Neural crest cell (in vitro differentiated cells): ENCODE results near the gene OPRL1. TPM values are rescaled to one million over a fixed set of nuclear protein-coding genes. Genes with fewer than 3 reads are reported as not detected.

Experiments used
- DNase-seq: peaks from one replicate; pipeline ENCODE4 v3.0.0; 2021; ENCODE audit warnings: low read depth, mixed read lengths, low spot score
- H3K27ac Mint-ChIP-seq: one replicate; pipeline ENCODE4 v1.8.0; 2021; ENCODE audit warnings: mild to moderate bottlenecking, mixed read lengths; ENCODE audit not compliant: unreplicated experiment
- H3K27me3 Mint-ChIP-seq: 2 replicates; pipeline ENCODE4 v1.8.0; 2021; ENCODE audit warnings: low read depth, mild to moderate bottlenecking, mixed read lengths
- H3K36me3 Mint-ChIP-seq: 2 replicates; pipeline ENCODE4 v1.8.0; 2021; ENCODE audit warnings: low read depth, mild to moderate bottlenecking, mixed read lengths
- H3K4me1 Mint-ChIP-seq: 2 replicates; pipeline ENCODE4 v1.8.0; 2021; ENCODE audit warnings: mixed read lengths
- H3K4me3 Mint-ChIP-seq: one replicate; pipeline ENCODE4 v1.8.0; 2021; ENCODE audit warnings: mild to moderate bottlenecking, mixed read lengths
- H3K9me3 Mint-ChIP-seq: 2 replicates; pipeline ENCODE4 v1.8.0; 2021; ENCODE audit warnings: mixed read lengths
- total RNA-seq: library from RNA; stranded (reverse); gene quantifications from 2 replicates; pipeline ENCODE4 v1.2.1, GENCODE V29; 2021
- TF ChIP-seq, protein P1 (sequence below): fragments of 200-600 bp; sonication (generic); conservative IDR thresholded peaks from 2 replicates; pipeline ENCODE4 v1.5.0; 2021; ENCODE audit warnings: antibody characterized with exemption, mild to moderate bottlenecking

OPRL1 gene
- total RNA-seq, 1 donor from 2014 or later = 0.96 TPM

DNA sequence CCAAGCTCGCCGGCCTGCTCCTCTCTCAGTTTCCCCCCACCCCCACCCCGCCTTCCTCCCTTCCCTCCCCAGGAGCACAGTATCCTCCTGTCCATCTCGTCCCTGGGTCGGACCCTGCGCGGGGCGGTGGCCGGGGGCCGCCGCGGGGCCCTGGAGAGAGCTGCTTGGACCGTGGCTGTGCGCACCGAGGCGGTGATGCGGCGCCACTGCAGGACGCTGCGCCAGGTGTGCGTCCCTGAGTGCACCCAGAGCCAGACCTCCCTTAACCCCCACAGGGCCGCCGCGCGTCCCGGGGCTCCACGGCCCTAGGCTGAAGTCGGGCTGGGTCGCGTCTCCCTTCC, 41.7 kb upstream of the OPRL1 start:
- no peaks in the 10 kb centered on the region for H3K36me3 Mint-ChIP-seq
- H3K4me3 Mint-ChIP-seq = no peak overlapping the region

DNA sequence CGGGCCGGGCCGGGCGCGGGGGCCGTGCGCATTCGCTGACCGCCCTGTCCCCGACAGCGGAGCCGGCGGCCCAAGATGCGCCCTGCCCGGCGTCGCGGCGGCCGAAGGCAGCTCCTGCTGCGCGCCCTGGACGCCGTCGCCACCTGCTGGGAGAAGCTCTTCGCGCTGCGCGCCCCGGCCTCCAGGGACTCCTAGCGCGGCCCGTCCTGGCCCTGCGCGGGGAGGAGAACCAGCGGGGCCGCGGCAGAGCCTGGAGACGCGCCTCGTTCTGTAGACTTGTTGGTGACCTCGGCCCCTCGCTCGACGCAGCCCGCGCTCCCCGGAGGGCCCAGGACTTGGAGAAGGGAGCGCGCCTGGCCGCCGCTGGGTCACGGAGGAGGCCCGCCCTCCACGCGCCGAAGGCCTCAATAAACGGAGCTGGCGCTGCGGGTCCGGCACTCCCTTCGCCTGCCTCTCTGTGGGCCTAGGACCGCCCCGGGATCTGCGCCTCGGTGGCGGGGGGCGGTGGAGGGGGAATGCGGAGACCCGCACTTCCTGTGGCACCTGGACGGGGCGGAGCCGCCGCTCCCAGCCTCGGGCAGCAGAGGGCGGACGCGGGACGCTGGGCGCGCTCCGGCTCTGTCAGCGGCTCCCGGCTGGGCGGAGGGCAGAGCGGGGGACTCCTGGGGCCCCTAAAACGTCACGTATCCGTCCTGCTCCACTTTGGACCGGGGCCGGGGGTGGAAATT, 41.2 kb upstream of the OPRL1 start:
- TF ChIP-seq, protein P1, sequence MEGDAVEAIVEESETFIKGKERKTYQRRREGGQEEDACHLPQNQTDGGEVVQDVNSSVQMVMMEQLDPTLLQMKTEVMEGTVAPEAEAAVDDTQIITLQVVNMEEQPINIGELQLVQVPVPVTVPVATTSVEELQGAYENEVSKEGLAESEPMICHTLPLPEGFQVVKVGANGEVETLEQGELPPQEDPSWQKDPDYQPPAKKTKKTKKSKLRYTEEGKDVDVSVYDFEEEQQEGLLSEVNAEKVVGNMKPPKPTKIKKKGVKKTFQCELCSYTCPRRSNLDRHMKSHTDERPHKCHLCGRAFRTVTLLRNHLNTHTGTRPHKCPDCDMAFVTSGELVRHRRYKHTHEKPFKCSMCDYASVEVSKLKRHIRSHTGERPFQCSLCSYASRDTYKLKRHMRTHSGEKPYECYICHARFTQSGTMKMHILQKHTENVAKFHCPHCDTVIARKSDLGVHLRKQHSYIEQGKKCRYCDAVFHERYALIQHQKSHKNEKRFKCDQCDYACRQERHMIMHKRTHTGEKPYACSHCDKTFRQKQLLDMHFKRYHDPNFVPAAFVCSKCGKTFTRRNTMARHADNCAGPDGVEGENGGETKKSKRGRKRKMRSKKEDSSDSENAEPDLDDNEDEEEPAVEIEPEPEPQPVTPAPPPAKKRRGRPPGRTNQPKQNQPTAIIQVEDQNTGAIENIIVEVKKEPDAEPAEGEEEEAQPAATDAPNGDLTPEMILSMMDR = peak; percentile 72
- no peak overlapping the region for H3K27ac Mint-ChIP-seq
- DNase-seq = peak; percentile 71
- peaks cover 4% of the 10 kb centered on the region for H3K4me1 Mint-ChIP-seq
- H3K4me3 Mint-ChIP-seq = peak overlapping the region; percentile 57
- no peaks in the 10 kb centered on the region for H3K36me3 Mint-ChIP-seq
- H3K27me3 Mint-ChIP-seq = peaks cover 74% of the 10 kb centered on the region
- H3K9me3 Mint-ChIP-seq = no peaks in the 10 kb centered on the region

More for the DNA sequence above, 41.7 kb upstream of the OPRL1 start:
- Mint-ChIP-seq H3K27me3 (peaks cover 69% of the 10 kb centered on the region), H3K9me3 (no peaks in the 10 kb centered on the region), H3K27ac (no peak overlapping the region), H3K4me1 (peaks cover 4% of the 10 kb centered on the region)
- TF ChIP-seq, protein P1 = no peak
- DNase-seq = no peak

DNA sequence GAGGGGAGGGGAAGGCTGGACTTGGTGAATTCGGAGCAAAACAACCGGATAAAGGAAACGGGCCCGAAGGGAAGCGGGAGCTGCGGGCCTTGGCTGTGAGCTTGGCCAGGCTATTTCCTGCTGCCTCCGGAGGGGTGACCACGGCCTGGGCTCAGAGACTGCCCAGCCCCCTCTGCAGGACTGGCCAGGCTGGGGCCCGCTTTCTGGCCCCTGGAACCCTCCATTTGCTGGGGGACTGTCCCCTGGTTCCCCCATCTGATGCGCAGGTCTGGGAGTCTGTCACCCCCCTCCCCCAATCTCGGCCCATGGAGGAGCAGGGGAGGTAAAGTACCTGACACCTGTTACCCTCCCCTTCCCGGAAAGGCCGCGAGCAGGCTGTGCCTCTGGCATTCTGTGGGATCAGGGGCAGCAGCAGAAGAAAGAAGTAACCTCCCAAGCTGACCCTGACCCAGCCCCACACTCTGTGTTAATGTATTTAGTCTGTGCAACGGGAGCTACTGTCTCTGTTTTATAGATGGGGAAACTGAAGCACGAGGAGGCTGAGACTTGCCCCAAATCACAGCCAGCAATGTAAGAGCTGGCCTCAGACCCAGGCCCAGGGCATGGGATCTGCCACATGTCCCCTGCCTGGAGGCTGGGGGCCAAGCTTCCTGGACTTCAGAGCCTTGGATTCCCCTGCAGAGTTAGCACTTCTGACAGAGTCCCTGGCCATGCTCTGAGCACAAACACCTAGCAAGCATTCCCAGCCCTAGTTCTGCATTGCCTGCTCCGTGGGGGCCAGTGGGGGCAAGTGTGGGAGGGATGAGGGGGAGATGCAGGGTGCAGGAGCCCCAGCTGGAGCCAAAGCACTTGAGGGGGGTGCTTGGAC, 40.4 kb upstream of the OPRL1 start:
- peaks cover 82% of the 10 kb centered on the region for H3K27me3 Mint-ChIP-seq
- no peak for DNase-seq
- no peak overlapping the region for H3K27ac Mint-ChIP-seq

DNA sequence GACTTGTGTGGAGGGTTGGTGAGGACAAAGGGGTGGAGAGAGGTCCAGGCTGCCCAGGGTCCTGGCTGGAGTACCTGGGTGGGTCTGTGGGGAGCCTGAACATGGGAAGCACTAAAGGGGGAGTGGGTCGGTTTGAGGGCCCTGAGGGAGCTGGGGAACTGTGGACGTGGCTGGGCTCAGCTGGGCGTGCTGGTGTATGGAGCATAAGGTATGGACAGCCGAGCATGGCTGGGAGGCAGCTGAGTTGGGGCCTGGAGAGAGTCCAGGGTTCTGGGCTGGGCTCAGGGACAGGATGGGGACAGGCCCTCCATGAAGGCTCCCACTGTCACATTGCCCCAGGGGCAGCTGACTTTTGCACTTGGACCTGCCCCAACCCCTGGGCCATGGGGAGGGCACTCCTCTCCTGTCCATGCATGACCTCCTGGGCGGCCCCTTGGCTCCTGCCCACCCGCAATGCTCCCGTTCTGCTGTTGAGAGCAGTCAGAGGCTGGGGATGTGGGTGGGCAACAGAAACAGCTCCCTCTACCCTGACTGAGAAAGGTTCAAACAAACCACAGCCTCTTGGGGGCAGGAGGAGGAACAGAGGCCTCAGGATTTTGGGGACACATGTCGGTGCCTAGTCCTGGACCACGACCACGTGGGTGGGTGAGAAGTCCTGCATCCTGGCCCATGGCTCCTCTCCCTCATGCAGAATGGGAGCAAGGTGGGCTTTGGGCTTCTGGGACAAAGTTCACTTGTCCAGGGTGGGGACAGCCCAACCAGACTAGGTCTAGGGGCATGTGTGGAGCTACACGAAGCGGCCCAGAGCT, 39.4 kb upstream of the OPRL1 start:
- peaks cover 85% of the 10 kb centered on the region for H3K27me3 Mint-ChIP-seq
- peak overlapping the region; percentile 46 for H3K4me3 Mint-ChIP-seq
- H3K4me1 Mint-ChIP-seq = peaks cover 4% of the 10 kb centered on the region

More for the DNA sequence above, 40.4 kb upstream of the OPRL1 start:
- Mint-ChIP-seq H3K4me3 (peak overlapping the region; percentile 67), H3K4me1 (peaks cover 4% of the 10 kb centered on the region), H3K36me3 (no peaks in the 10 kb centered on the region), H3K9me3 (no peaks in the 10 kb centered on the region)
- TF ChIP-seq, protein P1 = no peak

More for the DNA sequence above, 39.4 kb upstream of the OPRL1 start:
- H3K27ac Mint-ChIP-seq = no peak overlapping the region
- no peaks in the 10 kb centered on the region for H3K36me3 Mint-ChIP-seq
- no peaks in the 10 kb centered on the region for H3K9me3 Mint-ChIP-seq
- DNase-seq = no peak
- TF ChIP-seq, protein P1 = no peak
